ENCODE results near the gene PCDHGB1. TPM values are rescaled to one million over a fixed set of nuclear protein-coding genes. Genes with fewer than 3 reads are reported as not detected.
A peak's percentile ranks its signal among the peaks of the same experiment; 100 is the strongest.

Gene PCDHGB1
- total RNA-seq, 1 donor from 2014 or later: 9.6 TPM

- no peak for DNase-seq
- Mint-ChIP-seq H3K4me1 (ENCODE audit: low read depth, unreplicated experiment) (peaks cover 2% of the 10 kb centered on the region), H3K27me3 (ENCODE audit: unreplicated experiment) (peaks cover 14% of the 10 kb centered on the region), H3K36me3 (ENCODE audit: unreplicated experiment) (peaks cover 48% of the 10 kb centered on the region), H3K4me3 (ENCODE audit: unreplicated experiment) (peak overlapping the region; percentile 95), H3K27ac (ENCODE audit: unreplicated experiment) (peak overlapping the region; percentile 99), H3K9me3 (ENCODE audit: unreplicated experiment) (peaks cover 44% of the 10 kb centered on the region)
- TF ChIP-seq, protein P1, sequence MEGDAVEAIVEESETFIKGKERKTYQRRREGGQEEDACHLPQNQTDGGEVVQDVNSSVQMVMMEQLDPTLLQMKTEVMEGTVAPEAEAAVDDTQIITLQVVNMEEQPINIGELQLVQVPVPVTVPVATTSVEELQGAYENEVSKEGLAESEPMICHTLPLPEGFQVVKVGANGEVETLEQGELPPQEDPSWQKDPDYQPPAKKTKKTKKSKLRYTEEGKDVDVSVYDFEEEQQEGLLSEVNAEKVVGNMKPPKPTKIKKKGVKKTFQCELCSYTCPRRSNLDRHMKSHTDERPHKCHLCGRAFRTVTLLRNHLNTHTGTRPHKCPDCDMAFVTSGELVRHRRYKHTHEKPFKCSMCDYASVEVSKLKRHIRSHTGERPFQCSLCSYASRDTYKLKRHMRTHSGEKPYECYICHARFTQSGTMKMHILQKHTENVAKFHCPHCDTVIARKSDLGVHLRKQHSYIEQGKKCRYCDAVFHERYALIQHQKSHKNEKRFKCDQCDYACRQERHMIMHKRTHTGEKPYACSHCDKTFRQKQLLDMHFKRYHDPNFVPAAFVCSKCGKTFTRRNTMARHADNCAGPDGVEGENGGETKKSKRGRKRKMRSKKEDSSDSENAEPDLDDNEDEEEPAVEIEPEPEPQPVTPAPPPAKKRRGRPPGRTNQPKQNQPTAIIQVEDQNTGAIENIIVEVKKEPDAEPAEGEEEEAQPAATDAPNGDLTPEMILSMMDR (IDR thresholded peaks at IDR 0.05; ENCODE audit: partially characterized antibody, unreplicated experiment): no peak
These were observed 30.7 kb upstream of the PCDHGB1 start for GRCh38 chr5:141319202-141319601.

- Mint-ChIP-seq H3K27ac (ENCODE audit: unreplicated experiment) (peak overlapping the region; percentile 99), H3K36me3 (ENCODE audit: unreplicated experiment) (peaks cover 43% of the 10 kb centered on the region), H3K9me3 (ENCODE audit: unreplicated experiment) (peaks cover 44% of the 10 kb centered on the region), H3K4me3 (ENCODE audit: unreplicated experiment) (peak overlapping the region; percentile 95), H3K27me3 (ENCODE audit: unreplicated experiment) (peaks cover 14% of the 10 kb centered on the region), H3K4me1 (ENCODE audit: low read depth, unreplicated experiment) (peaks cover 2% of the 10 kb centered on the region)
- TF ChIP-seq, protein P1 (IDR thresholded peaks at IDR 0.05; ENCODE audit: partially characterized antibody, unreplicated experiment): no peak
- no peak for DNase-seq
These were observed 30.2 kb upstream of the PCDHGB1 start for GRCh38 chr5:141319699-141320098.

- Mint-ChIP-seq H3K27me3 (ENCODE audit: unreplicated experiment) (peaks cover 14% of the 10 kb centered on the region), H3K4me3 (ENCODE audit: unreplicated experiment) (peak within 1 kb of the TSS; percentile 95), H3K27ac (ENCODE audit: unreplicated experiment) (peak within 1 kb of the TSS; percentile 99), H3K4me1 (ENCODE audit: low read depth, unreplicated experiment) (peaks cover 2% of the 10 kb centered on the region), H3K36me3 (ENCODE audit: unreplicated experiment) (peaks cover 35% of the 10 kb centered on the region), H3K9me3 (ENCODE audit: unreplicated experiment) (peaks cover 39% of the 10 kb centered on the region)
- DNase-seq: peak; percentile 95
- TF ChIP-seq, protein P1 (IDR thresholded peaks at IDR 0.05; ENCODE audit: partially characterized antibody, unreplicated experiment): peak; percentile 89
These were observed 29.4 kb upstream of the PCDHGB1 start, which contains the start of gene TAF7 for GRCh38 chr5:141320225-141321169. Gene TAF7 (minus strand): TSS chr5:141320784. CDS start chr5:141320044, 740 bp downstream.

- Mint-ChIP-seq H3K4me1 (ENCODE audit: low read depth, unreplicated experiment) (peaks cover 2% of the 10 kb centered on the region), H3K27me3 (ENCODE audit: unreplicated experiment) (peaks cover 15% of the 10 kb centered on the region), H3K4me3 (ENCODE audit: unreplicated experiment) (peak overlapping the region; percentile 95), H3K36me3 (ENCODE audit: unreplicated experiment) (peaks cover 39% of the 10 kb centered on the region), H3K9me3 (ENCODE audit: unreplicated experiment) (peaks cover 35% of the 10 kb centered on the region), H3K27ac (ENCODE audit: unreplicated experiment) (no peak overlapping the region)
- no peak for DNase-seq
- TF ChIP-seq, protein P1 (IDR thresholded peaks at IDR 0.05; ENCODE audit: partially characterized antibody, unreplicated experiment): no peak
These were observed 27.6 kb upstream of the PCDHGB1 start for GRCh38 chr5:141322261-141322660.

Measured in glutamatergic neuron (in vitro differentiated cells).